Peyer's patch (tissue), 4 donors: Measurements from ENCODE around the gene MAP2K5. TPM values are rescaled to one million over a fixed set of nuclear protein-coding genes. Genes with fewer than 3 reads are reported as not detected.

Source experiments
- DNase-seq, 3 donors: peaks; one replicate each; pipeline ENCODE4 v3.0.0-alpha.2; 2017 to 2019
- H3K27ac ChIP-seq, 4 donors: fragments of 200-600 bp; sonication (generic); one replicate each; pipeline ENCODE4 v1.5.1; 2016 to 2019
- H3K27me3 ChIP-seq, 2 donors: fragments of 200-600 bp; sonication (generic); one replicate each; pipeline ENCODE4 v1.5.1; 2019
- H3K36me3 ChIP-seq, 3 donors: fragments of 200-600 bp; sonication (generic); one replicate each; pipeline ENCODE4 v1.5.1; 2016 to 2019
- H3K4me1 ChIP-seq, 4 donors: fragments of 200-600 bp; sonication (generic); one replicate each; pipeline ENCODE4 v1.5.1; 2016 to 2019
- H3K4me3 ChIP-seq, 4 donors: fragments of 200-600 bp; sonication (generic); 1 replicate in 3 of 4; 2 replicates in 1 of 4; pipeline ENCODE4 v1.5.1; 2016 to 2019; ENCODE audit warnings: mild to moderate bottlenecking in 1 of 4
- H3K9me3 ChIP-seq, 4 donors: fragments of 200-600 bp; sonication (generic); one replicate each; pipeline ENCODE4 v1.5.1; 2016 to 2019; ENCODE audit warnings: mild to moderate bottlenecking in 1 of 4
- POLR2A ChIP-seq, 2 donors: fragments of 450-650 bp; IDR thresholded peaks; one replicate each; pipeline ENCODE4 v1.5.1; 2017; ENCODE audit warnings: antibody characterized with exemption in 2 of 2, mild to moderate bottlenecking in 2 of 2, moderate library complexity in 2 of 2
- total RNA-seq, 4 donors: library from RNA; depleted of rRNA; stranded (reverse); fragments of >200 nt; gene quantifications; one replicate each; pipeline ENCODE4 v1.1.0, GENCODE V29; 2016
- TF ChIP-seq, protein P1 (sequence below), 6 experiments: fragments of 450-650 bp in 4 of 6; fragments of 200-600 bp in 2 of 6; sonication (generic) in 1 of 6; IDR thresholded peaks; one replicate each; pipeline ENCODE4 v1.5.1; 2017 to 2019; ENCODE audit warnings: antibody characterized with exemption in 6 of 6, mild to moderate bottlenecking in 3 of 6, moderate library complexity in 1 of 6

Gene MAP2K5
- total RNA-seq, 4 donors from 2014 or later, result 14.0 to 50.3 (median 21.2) TPM

DNA sequence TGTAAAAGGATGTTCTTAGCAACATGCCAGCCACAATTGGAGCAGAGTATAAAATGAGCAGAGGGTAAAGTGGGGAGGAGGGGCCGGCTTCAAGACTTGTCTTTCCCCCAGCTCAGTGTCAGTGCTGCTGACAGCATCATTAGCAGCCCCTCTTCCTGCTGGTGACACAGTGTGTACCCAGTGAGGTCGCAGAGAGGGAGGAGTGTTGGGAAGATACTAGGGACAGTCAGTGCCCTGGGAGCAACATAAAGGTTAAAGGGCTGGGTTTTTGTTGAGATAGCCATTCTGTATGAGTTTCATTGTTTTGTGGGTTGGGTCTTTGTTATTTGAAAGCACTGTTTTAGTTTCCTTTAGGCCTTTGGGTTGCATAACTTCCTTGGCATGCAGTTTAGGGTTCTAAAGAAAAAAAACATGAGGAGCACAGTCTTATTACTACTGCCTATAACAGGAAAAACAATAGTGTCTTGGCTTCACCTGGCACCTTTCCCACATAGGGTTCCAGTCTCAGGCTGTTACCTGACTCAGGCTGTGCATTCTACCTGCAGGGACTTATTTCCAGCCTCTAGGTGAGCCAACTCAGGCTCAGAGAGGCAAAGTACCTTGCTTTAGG is 188.7 kb downstream of the MAP2K5 start:
- TF ChIP-seq POLR2A (IDR thresholded peaks at IDR 0.05), result no peak
- TF ChIP-seq, protein P1, sequence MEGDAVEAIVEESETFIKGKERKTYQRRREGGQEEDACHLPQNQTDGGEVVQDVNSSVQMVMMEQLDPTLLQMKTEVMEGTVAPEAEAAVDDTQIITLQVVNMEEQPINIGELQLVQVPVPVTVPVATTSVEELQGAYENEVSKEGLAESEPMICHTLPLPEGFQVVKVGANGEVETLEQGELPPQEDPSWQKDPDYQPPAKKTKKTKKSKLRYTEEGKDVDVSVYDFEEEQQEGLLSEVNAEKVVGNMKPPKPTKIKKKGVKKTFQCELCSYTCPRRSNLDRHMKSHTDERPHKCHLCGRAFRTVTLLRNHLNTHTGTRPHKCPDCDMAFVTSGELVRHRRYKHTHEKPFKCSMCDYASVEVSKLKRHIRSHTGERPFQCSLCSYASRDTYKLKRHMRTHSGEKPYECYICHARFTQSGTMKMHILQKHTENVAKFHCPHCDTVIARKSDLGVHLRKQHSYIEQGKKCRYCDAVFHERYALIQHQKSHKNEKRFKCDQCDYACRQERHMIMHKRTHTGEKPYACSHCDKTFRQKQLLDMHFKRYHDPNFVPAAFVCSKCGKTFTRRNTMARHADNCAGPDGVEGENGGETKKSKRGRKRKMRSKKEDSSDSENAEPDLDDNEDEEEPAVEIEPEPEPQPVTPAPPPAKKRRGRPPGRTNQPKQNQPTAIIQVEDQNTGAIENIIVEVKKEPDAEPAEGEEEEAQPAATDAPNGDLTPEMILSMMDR (IDR thresholded peaks at IDR 0.05), result no peak
- no peaks in the 10 kb centered on the region for H3K9me3 ChIP-seq

DNA sequence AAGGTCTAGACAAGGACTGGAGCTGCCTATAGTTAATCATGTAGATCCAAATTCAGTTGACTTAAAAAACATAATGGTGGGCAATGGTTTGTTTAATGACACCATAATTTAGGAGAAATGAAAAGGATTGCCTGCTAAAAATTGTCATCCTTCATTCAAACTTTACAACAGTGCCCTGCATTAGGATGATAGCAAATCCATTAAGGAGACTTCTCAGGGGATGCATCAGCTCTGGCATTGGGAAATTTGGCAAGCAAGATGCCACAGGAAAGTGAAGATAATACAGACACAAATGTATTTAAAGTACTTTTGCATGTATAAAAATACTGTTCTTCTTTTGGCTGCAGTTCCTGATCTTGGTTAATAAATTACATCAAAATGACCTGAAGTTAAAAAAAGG is 189.7 kb downstream of the MAP2K5 start:
- no peak for DNase-seq
- H3K9me3 ChIP-seq, result no peaks in the 10 kb centered on the region
- H3K27me3 ChIP-seq, result no peaks in the 10 kb centered on the region
- no peaks in the 10 kb centered on the region for H3K36me3 ChIP-seq
- no peak for TF ChIP-seq POLR2A (IDR thresholded peaks at IDR 0.05)
- TF ChIP-seq, protein P1 (IDR thresholded peaks at IDR 0.05), result no peak
- no peaks in the 10 kb centered on the region for H3K4me1 ChIP-seq
- no peak overlapping the region for H3K4me3 ChIP-seq
- H3K27ac ChIP-seq, result no peak overlapping the region

More for the DNA sequence above, 188.7 kb downstream of the MAP2K5 start:
- no peaks in the 10 kb centered on the region for H3K36me3 ChIP-seq
- no peak overlapping the region for H3K4me3 ChIP-seq
- H3K27ac ChIP-seq, result no peak overlapping the region
- H3K4me1 ChIP-seq, result no peaks in the 10 kb centered on the region
- DNase-seq, result no peak
- H3K27me3 ChIP-seq, result no peaks in the 10 kb centered on the region

DNA sequence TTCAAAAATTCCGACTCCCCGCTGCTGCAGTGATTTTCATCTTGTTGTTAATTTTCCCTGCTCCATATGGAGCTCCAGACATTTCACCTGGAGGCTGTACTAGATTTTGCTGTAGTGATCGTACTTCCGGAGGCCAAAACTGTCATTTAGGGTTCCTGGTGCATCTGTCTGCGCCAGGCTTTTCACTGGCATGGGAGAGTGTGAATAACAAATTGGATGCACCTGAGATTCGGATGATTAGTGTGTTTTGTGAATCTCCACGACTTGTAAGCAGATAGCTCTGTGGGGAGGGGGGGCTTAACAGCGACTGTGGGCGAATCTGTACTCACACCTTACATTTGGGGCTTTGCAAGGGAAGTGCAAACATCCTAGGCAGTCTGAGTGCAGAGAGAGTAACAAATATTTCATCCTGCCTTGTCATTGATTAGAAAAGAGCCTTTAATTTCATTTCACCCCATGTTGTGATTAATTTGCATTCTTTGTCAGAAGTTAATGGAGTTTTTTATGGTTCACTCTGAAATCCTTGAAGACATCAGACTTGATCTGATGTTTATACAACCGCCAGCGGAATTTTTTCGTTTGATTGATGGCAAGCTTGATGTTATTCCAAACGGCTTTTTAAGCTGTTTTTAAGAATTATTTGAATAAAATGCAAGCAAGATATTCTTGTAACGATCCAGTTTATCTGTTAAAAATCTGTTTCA is 190.3 kb downstream of the MAP2K5 start:
- H3K27ac ChIP-seq, result no peak overlapping the region
- no peak for DNase-seq
- H3K36me3 ChIP-seq, result no peaks in the 10 kb centered on the region
- H3K9me3 ChIP-seq, result no peaks in the 10 kb centered on the region
- no peak overlapping the region for H3K4me3 ChIP-seq
- TF ChIP-seq, protein P1 (IDR thresholded peaks at IDR 0.05), result no peak
- no peak for TF ChIP-seq POLR2A (IDR thresholded peaks at IDR 0.05)
- no peaks in the 10 kb centered on the region for H3K27me3 ChIP-seq
- H3K4me1 ChIP-seq, result no peaks in the 10 kb centered on the region

DNA sequence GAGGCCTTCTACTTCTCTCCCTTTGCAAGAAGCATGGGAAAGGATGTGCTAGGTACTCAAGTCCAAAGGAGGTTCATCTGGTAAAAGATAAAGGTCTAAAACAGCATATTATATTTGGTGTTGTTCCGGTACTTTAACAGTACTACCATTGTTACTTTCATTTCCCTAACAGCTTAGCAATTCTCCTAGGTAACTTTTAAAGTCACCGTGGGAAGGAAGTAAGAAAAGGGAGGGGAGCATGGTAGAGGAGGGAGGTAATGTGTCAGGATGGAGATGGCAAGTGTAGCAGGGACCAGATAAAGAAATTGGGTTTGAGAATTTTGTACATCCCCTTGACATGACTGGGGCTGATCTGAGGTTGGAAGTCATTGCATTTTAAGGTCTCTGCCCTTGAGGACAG is 193.4 kb downstream of the MAP2K5 start:
- TF ChIP-seq POLR2A (IDR thresholded peaks at IDR 0.05), result no peak
- TF ChIP-seq, protein P1 (IDR thresholded peaks at IDR 0.05), result no peak
- no peaks in the 10 kb centered on the region for H3K4me1 ChIP-seq
- no peak overlapping the region for H3K4me3 ChIP-seq
- no peak overlapping the region for H3K27ac ChIP-seq
- no peaks in the 10 kb centered on the region for H3K27me3 ChIP-seq
- no peak for DNase-seq
- H3K36me3 ChIP-seq, result no peaks in the 10 kb centered on the region
- no peaks in the 10 kb centered on the region for H3K9me3 ChIP-seq

GRCh38 chr15:67736810-67737209 is 194.3 kb downstream of the MAP2K5 start:
- TF ChIP-seq, protein P1 (IDR thresholded peaks at IDR 0.05), result no peak
- TF ChIP-seq POLR2A (IDR thresholded peaks at IDR 0.05), result no peak
- Histone ChIP-seq H3K4me3 (no peak overlapping the region), H3K4me1 (no peaks in the 10 kb centered on the region), H3K9me3 (no peaks in the 10 kb centered on the region), H3K36me3 (no peaks in the 10 kb centered on the region), H3K27ac (no peak overlapping the region), H3K27me3 (no peaks in the 10 kb centered on the region)
- DNase-seq, result no peak
